Activated CD4-positive, alpha-beta T cell treated with anti-CD3 and anti-CD28 coated beads, Interleukin-10, Interleukin-2, amounts not matched to agents 100 ng/mL and 50 ng/mL, durations not matched to agents 16 hours and 8 hours (primary cell): ENCODE data around the gene ZKSCAN4.

Source experiments
- DNase-seq: peaks from one replicate; pipeline ENCODE4 v3.0.0-alpha.2; 2020

ZKSCAN4 gene

GRCh38 chr6:28207510-28208110, 44.5 kb downstream of the ZKSCAN4 start:
- peak; percentile 46 for DNase-seq

DNA sequence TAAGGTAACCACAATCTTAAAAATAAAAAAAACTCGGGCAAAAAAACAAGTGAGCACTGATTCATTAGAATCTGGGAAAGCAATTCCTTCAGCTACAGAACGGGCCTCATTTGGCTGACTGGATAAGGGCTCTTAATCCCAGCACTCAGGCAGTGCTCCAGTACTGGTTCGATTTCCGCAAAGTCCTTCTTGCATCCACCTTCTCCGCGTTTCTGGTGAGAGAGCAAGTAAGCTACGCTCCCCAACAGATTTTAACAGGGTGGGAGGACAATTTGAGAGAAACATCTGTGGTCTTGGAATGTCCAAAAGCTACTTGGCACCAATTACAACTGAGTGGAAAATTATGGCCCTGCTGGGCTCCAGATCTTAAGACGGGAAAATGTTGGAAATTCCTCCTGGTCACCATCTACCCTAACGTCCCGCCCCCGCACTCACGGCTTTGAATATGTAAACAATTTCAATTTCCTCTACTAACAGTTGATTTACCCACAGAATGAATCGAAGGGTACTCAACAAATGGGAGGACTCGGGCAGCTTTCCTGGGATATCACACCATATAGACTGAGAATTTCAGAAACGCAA, 45.0 kb downstream of the ZKSCAN4 start:
- no peak for DNase-seq

- DNase-seq: no peak
These were observed 45.5 kb downstream of the ZKSCAN4 start for GRCh38 chr6:28206527-28206926.

DNA sequence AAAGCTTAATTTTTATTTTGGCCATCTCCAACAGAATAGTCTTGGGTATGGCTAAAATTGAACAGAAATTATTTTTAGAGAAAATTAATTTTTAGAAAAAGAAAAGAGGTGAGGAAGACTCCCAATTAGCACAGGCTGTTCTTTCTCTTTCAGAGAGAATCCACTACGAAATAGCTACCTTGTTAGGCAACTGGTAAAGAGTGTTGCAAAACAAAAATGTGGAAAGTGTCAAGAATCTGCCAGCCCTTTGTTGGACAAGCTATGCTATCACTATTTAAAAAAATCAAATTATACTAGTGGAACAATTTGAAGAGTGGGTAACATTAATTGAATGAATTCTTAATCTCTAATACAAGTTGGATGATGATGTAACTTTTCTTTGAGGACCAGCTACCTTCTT, 46.2 kb downstream of the ZKSCAN4 start:
- no peak for DNase-seq

- DNase-seq: no peak
These were observed 48.9 kb downstream of the ZKSCAN4 start for GRCh38 chr6:28203201-28203600.

DNA sequence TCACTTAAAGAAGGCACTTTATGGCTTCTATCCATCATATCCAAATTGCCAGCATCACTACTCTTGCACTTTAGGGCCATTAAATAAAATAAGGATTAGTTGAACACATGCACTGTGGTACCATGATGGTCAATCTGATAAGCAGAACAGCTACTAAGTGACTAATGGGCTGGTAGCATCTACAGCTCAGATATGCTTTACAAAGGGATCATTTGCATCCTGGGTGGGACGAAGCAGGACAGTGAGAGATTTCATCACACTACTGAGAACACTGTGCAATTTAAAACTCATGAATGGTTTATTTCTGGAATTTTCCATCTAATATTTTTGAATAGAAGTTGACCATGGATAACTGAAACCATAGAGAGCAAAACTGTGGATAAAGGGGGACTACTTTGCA, 52.0 kb downstream of the ZKSCAN4 start:
- DNase-seq: no peak
